T-helper 9 cell (primary cell): Measurements from ENCODE around the gene TFF3.
A peak's percentile ranks its signal among the peaks of the same experiment; 100 is the strongest.

Source experiments
- DNase-seq: peaks from one replicate; pipeline ENCODE4 v3.0.0-alpha.2; 2020

TFF3 gene

DNA sequence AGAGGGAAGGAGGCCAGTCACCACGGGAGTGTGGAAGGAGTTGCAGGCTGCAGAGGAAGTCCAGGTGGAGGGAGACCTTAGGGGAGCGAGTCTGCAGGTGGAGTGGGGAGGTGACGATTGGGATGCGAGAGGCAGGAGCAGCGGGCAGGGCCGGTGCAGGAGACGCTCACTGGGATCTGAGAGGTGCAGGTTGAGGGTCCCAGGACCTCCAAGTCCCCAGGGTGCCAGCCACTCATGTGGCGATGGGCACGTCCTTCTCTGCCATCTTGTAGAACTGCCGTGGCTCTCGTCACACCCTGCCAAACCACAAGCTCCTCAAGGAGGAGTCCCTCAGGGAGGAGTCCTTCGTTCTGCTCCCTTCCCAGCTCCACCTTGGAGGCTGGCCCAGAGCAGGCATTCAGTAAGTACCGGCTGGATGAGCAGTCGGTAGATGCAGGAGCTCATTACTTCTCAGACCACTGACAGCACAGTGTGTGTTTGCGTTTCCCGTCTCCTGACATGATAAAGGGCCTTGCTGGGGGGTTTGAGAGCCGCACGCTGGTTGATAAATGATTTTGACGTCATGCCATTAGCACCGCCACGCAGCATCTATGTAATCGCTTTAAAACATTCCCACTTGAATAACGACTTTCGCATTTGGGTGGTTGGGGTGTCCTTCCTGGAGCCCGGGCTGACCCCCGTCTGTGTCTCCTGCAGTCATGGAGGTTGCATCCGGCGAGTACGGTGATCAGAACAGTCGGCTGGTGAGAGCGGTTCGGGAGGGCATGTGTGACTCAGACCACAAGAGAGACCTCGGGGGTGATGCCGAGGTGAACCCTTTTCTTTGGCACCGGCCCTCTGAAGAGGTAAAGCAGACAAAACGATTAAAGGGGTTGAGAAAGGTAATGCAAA, 27.8 kb downstream of the TFF3 start:
- no peak for DNase-seq

DNA sequence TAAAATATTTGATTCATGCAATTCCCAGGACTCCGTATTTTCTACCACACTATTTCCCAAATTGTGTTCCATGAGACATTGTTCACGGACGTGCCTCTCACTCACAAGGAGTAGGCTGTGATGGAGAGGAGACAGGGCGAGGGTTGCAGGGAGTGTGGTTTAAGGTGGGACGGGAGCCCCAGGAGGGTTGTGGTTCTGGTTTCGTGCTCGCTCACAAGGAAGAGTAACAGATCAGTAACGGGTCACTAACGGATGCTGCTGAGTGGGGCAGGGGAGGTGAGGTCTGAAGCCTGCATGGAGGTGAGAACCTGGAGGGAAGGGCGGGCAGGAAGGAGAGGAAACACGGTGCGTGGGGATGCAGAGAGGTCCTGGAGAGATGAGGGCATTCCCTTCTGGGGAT, 28.8 kb downstream of the TFF3 start:
- no peak for DNase-seq

DNA sequence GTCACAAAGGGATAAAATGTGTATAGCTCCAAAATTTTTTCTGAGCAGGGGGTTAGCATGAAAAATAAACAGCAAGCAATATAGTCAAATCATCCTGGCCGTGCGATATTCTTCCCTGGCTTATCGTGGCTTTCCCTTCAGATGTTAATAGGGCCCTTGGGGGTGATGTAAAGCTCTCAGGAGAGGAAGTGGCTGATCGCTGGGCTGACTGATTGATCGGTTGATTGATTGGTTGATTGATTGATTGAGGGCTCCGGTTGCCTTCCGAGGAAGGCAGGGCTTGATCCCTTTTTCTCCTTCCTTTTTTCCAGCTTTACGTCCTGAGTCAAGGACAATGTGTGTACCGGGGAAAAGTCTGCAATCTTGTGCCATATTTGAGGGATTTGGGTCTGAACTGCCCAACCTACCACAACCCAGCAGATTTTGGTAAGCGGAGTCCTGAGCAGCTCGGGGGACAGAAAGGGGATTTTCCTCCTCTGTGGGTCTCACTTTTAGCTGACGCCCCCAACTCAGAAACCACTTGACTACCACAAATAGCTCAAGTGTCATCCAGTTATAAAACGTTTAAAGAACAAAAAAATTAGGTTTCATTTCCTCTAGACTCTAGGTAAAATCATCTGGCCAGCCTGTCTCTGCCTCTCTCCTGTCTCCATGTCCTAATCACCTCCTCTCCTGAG, 29.5 kb downstream of the TFF3 start:
- no peak for DNase-seq

DNA sequence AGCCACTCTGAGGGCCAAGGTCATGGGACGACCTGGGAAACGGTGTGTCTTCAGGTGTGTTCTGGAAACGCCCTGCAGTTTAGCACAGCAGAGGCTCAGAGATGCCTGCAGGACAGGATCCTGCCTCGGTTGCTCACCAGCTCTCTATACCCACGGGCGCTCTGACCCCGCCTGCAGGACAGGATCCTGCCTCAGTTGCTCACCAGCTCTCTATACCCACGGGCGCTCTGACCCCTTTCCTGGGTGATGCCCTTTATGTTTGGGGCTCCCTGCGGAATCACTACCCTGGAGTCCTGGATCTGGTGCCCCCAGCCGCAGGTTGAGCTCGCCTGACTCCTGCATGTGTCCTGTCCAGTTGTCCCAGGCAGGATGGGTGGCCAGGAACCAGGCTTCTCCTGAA, 32.5 kb downstream of the TFF3 start:
- no peak for DNase-seq

DNA sequence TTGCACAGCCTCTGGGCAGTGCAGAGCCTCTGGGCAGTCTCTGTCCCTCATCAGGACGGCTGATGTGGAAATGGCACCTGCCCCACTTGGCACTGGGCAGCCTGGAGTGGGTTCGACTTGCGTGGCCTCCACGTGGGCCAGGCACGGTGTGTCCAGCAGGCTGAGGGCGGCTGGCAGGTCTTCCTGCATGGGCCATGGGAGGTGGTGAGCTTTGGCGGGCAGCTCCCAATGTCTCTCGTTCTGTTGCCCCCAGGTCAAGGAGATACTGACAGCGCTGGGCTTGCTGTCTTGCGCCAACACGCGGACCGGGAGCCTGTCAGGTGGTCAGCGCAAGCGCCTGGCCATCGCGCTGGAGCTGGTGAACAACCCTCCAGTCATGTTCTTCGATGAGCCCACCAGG, 33.2 kb downstream of the TFF3 start:
- no peak for DNase-seq

DNA sequence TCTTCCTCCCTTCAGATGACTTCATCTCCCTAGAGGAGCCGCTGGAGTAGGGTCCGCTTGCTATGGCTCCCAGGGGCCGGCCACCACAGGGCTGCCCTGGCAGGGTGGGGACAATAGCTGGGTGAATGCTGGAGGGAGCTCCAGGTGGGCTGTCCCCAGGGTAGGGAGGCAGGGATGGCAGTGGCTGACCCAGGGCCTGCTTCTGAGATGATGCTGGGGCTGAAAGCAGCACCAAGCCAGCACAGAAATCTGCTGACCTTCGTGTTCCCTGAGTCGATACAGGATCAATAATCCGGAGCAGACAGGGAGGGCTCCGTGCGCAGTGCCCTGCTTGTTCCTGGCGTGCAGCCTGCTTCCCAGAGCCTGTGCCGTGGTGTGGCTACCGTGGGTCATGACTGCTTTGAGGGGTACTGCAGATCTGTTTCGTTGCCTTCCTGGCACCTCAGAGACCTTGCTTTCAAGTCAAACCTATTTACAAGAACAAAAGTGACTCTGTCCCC, 34.0 kb downstream of the TFF3 start:
- DNase-seq = no peak

DNA sequence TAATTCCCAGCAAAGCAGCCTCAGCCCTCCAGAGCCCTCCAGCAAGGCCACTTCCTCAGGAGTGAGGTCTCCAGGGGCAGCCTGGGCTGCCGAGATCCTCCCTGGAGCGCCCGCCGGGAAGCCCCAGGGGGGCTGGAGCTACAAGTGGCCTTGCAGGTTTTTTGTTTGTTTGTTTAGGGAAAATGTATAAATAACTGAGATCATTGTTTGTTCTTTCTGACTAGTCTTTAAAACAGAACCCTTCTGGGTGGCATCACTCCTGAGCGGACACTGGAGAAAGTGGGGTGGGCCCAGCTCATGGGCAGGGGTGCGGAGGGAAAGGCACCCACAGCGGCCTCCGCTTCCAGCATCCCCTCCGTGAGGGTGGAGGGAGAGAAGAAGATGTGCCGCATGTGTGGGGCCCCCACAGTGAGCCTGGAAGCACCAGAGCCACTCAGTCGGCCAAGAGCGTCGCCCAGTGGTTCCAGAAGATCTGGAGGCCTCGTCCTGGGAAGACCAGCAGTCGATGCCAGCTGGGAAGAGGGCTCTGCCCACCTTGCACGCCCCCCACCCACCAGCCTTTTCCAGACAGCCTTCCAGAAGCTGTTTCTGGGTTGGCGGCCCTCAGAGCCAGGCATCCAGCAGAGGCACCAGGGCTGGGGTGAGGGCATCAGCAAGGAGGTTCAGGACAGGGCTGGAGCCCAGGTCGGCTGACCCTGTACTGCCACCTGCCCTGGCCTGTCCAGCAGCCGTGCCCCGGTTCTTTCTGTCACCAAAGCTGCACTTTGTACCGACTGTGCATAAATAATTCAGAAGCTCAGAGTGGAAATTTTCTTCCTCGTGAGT, 34.6 kb downstream of the TFF3 start:
- no peak for DNase-seq

DNA sequence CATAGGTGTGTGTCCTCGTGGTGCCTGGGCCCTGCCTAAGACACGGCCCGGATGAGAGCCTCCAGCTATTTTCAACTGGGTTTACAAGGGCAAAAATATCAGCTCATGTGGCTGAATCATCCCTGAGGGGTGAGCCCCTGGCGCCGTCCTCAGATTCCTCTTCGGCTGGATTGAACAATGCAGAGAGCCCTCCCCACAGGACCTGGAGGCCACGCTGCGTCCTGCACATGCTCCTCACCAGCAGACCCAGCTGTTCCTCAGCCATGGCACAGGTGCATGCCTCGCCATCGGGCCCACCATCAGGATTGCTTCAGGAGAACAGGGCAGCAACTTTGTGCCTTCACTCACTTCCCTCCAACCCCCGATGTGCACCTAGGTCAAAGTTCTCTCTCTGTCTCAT, 35.3 kb downstream of the TFF3 start:
- DNase-seq = no peak

DNA sequence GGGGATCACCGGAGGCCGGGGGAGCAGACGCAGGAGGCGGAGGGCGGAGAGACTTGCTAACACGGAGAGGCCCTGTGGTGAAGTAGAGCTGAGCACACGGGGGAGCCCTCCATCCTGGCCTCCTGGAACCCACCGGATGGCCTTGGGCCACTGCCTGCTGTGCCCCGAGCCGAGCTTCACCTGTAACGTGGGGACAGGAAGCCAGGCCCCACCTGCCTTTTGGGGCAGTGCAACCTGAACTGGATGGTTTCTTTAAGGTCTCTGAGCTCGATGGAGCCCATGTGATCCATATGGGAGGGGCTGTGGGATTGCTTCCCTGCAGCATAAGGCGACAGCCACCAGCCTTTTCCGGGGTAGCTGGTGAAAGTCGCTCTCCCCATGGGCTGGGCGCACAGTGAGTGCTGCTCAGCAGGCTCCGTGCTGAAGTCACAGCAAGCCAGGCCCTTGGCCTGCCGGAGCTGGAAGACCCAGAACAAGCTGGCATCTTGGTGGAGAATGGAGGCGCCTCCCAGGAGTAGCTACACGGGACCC, 35.8 kb downstream of the TFF3 start:
- DNase-seq = no peak

DNA sequence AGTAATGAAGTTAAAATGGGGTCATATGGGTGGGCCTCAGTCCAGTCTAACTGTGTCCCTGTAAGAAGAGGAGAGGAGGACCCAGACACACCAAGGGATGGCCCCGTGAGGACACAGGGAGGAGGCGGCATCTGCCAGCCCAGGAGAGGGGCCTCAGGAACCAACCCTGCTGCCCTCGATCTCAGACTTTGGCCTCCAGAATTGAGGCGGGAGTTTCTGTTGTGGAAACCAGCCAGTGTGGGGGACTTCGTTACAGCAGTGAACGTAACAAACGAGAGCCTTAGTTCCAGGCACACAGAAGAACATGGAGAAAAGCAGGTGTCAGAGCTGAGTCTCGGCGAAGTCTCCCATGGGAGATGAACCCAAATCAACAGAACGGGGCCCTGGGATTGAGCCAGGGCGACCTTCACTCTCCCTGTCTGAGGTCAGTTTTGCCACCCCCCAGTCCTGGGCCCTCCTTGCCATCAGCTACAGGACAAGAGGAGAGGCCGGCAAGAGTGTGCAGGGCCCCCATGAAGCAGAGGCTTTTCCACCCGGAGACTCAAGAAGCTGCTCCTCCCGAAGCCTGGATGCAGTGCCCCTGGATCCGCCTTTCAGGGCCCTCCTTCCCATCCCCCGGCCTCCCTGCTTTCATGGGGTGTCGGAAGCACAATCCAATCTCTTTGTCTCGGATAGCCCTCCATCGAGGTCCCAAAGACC, 36.6 kb downstream of the TFF3 start:
- no peak for DNase-seq

DNA sequence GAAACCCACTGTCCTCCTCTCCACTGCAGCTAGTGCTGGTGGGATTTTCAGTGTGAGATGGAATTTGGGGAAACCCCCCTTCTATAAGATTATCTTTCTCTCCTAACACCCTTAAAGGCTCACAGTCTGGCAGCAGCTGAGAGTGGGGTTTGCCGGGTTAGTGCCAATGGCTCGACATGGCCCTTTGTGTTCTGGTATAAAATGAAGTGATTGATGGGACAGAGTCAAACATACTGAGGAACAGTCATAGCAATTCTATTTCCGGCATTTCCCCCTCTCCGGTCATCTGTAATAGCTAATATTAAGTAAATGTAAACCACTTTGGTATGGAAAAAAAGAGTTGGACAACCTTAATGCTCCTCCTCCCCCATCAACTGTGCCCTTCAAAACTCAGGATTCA, 37.6 kb downstream of the TFF3 start:
- no peak for DNase-seq

DNA sequence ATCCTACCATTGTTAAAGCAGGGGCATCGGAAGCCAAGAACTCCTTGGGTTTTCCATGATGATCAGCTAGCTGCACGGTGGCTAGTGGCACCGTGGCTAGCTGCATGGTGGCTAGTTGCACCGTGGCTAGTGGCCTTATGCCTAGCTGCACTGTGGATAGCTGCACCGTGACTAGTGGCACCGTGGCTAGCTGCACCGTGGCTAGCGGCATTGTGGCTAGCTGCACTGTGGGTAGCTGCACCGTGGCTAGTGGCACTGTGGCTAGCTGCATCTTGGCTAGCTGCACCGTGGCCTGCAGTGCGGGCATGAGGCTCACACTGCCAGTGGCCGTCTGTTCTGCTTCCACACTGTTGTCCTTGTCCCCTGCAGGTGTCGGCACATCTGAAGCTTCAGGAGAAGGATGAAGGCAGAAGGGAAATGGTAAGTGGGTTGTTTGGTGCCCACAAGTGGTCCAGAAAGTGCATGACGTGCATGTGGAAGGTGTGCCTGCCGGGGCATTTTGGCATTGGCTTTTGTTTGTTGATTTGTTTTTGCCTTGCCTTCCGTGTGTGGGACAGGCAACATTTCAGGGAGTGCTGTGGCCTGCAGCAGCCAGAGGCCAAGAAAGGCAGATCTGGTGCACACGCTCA, 38.6 kb downstream of the TFF3 start:
- DNase-seq = no peak

DNA sequence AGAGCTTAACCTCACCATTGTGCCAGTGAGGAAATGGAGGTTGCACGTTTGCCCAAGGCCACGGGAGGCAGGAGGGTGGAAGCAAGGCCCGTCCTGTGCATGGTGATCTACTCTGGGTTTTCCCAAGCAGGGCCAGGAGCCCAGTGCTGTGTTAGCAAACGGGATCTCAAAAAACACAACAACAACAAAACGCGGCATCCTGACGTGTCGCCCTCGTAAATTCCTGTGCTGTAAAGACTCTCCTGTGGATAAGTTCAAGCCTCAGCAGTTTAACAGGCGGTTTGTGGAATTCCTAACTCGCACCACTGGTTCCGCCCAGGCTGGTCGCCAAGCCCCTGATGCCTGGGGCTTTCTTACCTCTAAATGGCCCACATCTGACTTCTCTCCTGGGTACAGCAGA, 39.1 kb downstream of the TFF3 start:
- no peak for DNase-seq

DNA sequence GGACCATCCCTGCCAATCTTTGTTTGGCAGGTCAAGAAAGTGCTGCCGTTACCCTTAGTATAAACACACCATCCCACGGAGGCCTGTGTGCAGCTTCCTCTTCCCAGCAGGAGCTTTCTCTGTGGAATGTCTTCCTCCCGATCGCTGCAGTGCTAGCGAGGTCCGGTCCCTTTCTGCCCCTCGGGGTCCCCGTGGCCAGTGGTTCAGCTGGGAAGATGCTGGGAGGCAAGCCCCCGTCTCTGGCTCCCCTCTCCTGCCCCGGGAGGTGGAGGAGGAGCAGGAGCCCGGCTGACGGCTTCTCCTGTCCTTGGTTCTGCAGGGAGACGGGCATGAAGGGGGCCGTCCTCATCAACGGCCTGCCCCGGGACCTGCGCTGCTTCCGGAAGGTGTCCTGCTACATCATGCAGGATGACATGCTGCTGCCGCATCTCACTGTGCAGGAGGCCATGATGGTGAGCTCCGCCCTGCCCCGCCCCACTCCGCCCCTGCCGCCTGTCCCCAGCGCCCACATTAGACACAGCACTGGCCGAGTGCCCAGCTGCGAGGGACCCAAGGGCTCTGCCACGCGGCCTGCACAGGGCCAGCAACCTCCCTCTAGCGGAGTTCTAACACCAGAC, 42.1 kb downstream of the TFF3 start:
- DNase-seq = no peak

DNA sequence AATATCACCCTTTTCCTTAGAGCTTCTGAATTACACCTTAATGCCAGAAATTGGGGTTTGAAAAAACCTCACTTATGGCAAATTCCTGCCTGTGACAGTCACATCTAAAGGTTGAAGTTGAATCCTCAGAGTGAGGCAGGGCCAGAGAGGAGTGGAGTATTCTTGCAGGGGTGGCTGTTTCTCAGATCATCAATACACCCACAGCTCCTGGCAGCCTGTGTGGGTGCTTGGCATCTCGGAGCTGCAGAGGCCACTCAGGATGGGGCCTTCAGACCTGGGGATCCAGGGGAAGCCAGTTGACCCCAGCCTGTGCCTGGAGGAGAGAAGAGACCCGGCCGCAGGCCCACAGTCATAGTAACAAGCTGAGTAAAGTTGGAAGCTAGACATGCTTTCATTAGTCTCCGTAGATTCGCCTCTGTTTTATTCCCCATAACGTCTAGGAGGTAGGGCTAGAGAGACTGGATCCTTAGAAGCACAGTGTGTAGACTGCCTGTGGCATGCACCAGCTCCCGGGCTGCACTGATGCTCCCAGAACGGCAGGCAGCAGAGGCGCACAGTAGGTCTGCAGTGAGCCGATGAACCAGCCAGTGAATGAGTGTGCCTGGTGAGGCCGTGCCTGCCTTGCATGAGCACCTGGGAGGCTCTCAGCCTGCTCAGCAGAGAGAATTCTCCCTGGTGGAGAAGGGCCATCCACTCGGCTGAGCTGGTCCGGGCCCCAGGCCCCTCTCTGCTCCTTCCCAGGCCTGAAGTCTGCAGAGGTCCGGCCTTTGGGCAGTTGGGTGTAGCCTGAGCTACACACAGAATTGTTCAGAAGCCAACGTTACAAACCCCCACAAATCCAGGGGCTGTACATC, 42.9 kb downstream of the TFF3 start:
- no peak for DNase-seq

DNA sequence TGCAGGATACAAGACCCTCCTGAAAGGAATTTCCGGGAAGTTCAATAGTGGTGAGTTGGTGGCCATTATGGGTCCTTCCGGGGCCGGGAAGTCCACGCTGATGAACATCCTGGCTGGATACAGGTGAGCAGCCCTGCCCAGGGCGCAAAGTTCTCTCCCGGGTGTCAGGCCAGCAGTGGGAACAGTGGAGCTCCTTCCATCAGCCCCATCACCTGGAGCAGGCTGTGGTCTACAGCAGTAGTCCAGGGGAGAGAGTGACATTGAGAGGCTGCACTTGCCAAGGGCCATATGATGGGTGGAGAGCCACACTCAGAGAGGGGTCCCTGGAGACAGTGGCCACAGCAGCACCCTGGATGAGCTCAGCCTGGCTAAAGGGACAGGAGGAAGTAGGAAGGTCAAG, 44.1 kb downstream of the TFF3 start:
- DNase-seq = no peak

DNA sequence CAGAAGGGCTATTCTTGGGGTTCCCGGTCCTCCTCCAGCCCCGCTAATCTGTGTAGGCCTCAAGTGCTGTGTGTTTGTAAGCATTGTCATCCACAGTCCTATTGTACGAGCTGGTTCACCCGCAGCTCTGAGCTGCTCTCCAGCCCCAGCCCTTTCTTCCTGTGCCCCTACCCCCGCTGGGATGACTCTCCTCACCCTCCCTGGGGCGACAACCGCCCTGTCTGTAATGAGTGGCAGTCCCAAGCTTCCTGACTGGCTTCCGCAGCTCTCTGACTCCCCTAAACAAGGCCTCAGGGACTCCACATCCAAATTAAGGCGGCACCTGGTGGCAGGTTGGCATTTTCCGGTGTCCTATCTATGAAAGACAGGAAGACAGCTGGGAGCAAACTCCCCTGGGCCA, 45.8 kb downstream of the TFF3 start:
- DNase-seq = no peak

DNA sequence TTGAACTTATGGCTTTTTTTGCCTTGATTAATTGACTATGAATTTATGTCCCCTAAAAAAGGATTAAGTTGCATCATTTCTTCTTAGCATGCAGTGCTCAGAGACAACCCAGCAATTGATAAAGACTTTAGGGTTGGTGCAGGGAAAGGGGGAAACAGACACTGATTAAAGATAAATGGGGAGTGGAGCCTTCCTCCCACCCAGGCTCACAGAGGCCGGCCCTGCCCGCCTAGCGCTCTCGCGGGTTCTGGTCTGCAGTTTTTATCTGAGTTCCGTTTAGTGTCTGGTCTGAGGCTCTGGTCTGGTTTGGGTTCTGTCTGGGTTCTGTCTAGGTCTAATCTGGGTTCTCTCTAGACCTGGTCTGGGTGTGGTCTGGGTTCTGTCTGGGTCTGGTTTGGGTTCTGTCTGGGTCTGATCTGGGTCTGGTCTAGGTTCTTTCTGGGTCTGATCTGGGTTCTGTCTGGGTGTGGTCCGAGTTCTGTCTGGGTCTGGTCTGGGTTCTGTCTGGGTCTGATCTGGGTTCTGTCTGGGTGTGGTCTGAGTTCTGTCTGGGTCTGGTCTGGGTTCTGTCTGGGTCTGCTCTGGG, 48.1 kb downstream of the TFF3 start:
- peak; percentile 16 for DNase-seq

DNA sequence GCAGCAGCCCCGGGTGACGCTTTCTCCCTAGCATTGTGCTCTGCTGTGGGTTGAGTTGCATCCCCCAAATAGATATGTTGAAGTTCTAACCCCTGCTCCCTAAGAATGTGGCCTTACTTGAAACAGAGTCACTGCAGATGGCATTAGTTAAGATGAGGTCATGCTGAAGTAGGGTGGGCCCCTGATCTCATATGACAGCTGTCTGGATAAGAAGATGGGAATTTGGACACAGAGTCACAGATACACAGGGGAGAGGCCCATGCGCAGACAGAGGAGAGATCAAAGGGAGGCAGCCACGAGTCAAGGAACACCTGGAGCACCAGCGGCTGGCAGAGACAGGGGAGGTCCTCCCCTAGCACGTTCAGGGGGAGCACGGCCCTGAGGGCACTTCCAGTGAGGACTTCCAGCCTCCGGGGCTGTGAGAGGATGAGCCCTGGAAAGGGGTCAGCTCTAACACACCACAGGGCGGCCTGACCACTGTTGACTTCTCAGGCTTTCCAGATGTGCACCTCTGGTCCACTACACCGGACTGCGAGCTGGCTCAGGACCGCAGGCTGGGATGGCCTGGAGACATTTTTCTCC, 49.9 kb downstream of the TFF3 start:
- DNase-seq = no peak
